ENCODE measurements around the gene UBE2D2.

UBE2D2 gene

GRCh38 chr5:139642891-139643871 is 82.0 kb downstream of the UBE2D2 start:
- no peak overlapping the region for H3K4me3 ChIP-seq (replicated peaks; ENCODE audit: insufficient read depth, low read length)
- DNase-seq (ENCODE audit: low read depth in 1 of 2, low spot score in 1 of 2) = no peak
- no peak overlapping the region for H3K27ac ChIP-seq (replicated peaks)
- TF ChIP-seq POLR2AphosphoS5 (IDR thresholded peaks at IDR 0.05; ENCODE audit: low read depth) (no peak), CTCF (IDR thresholded peaks at IDR 0.05; ENCODE audit: insufficient read depth, low read length) (no peak), GABPA (IDR thresholded peaks at IDR 0.05; ENCODE audit: low read depth) (no peak), SPI1 (IDR thresholded peaks at IDR 0.05; ENCODE audit: borderline replicate concordance, low read depth) (no peak), REST (IDR thresholded peaks at IDR 0.05; ENCODE audit: insufficient replicate concordance, low read depth) (no peak)
- H3K27me3 ChIP-seq (ENCODE audit: insufficient read depth, poor library complexity, severe bottlenecking) = no peaks in the 10 kb centered on the region

GRCh38 chr5:139644001-139644456 is 82.9 kb downstream of the UBE2D2 start:
- no peak overlapping the region for H3K4me3 ChIP-seq (replicated peaks; ENCODE audit: insufficient read depth, low read length)
- TF ChIP-seq CTCF (IDR thresholded peaks at IDR 0.05; ENCODE audit: insufficient read depth, low read length) (no peak), POLR2AphosphoS5 (IDR thresholded peaks at IDR 0.05; ENCODE audit: low read depth) (no peak), GABPA (IDR thresholded peaks at IDR 0.05; ENCODE audit: low read depth) (no peak), SPI1 (IDR thresholded peaks at IDR 0.05; ENCODE audit: borderline replicate concordance, low read depth) (no peak)
- no peaks in the 10 kb centered on the region for H3K27me3 ChIP-seq (ENCODE audit: insufficient read depth, poor library complexity, severe bottlenecking)
- DNase-seq (ENCODE audit: low read depth in 1 of 2, low spot score in 1 of 2) = no peak
- H3K27ac ChIP-seq (replicated peaks) = no peak overlapping the region

GRCh38 chr5:139644646-139645429 is 83.7 kb downstream of the UBE2D2 start:
- Histone ChIP-seq H3K27ac (replicated peaks) (no peak overlapping the region), H3K4me3 (replicated peaks; ENCODE audit: insufficient read depth, low read length) (no peak overlapping the region), H3K27me3 (ENCODE audit: insufficient read depth, poor library complexity, severe bottlenecking) (no peaks in the 10 kb centered on the region)
- DNase-seq (ENCODE audit: low read depth in 1 of 2, low spot score in 1 of 2) = no peak
- no peak for TF ChIP-seq CTCF (IDR thresholded peaks at IDR 0.05; ENCODE audit: insufficient read depth, low read length)
- no peak for TF ChIP-seq GABPA (IDR thresholded peaks at IDR 0.05; ENCODE audit: low read depth)
- TF ChIP-seq POLR2AphosphoS5 (IDR thresholded peaks at IDR 0.05; ENCODE audit: low read depth) = no peak
- no peak for TF ChIP-seq REST (IDR thresholded peaks at IDR 0.05; ENCODE audit: insufficient replicate concordance, low read depth)
- no peak for TF ChIP-seq SPI1 (IDR thresholded peaks at IDR 0.05; ENCODE audit: borderline replicate concordance, low read depth)

Measured in HL-60 (cell line).